ENCODE measurements around the gene GPR78. TPM values are rescaled to one million over a fixed set of nuclear protein-coding genes. Genes with fewer than 3 reads are reported as not detected.

The GPR78 gene
- total RNA-seq, 1 experiment from 2014 or later = 3.4 TPM

GRCh38 chr4:8613421-8614364 lies 33.5 kb downstream of the GPR78 start:
- Histone ChIP-seq H4K20me1 (ENCODE audit: control insufficient read depth, insufficient read depth, insufficient read length) (no peaks in the 10 kb centered on the region), H2AFZ (ENCODE audit: low read length) (no peak overlapping the region), H3K56ac (ENCODE audit: insufficient read length, low read depth, low read length) (no peak overlapping the region), H3K79me1 (ENCODE audit: insufficient read depth, low read depth, low read length, poor library complexity, severe bottlenecking) (no peaks in the 10 kb centered on the region), H3K4me1 (ENCODE audit: insufficient read depth, low read length) (no peaks in the 10 kb centered on the region), H2BK5ac (ENCODE audit: insufficient read length, low read length) (no peak overlapping the region), H2AK5ac (ENCODE audit: insufficient read length, low read length) (no peak overlapping the region), H3K27me3 (ENCODE audit: insufficient read depth, low read length) (no peaks in the 10 kb centered on the region), H3K23ac (ENCODE audit: insufficient read length, low read depth, low read length) (no peak overlapping the region), H3K9ac (ENCODE audit: extremely low read depth, insufficient read length, low read length) (no peak overlapping the region), H2BK20ac (ENCODE audit: low read depth, low read length, poor library complexity, severe bottlenecking) (no peak overlapping the region), H4K5ac (ENCODE audit: insufficient read length, low read depth, low read length) (no peak overlapping the region), H3K4me2 (ENCODE audit: insufficient read depth, insufficient read length, low read length) (no peak overlapping the region), H4K91ac (ENCODE audit: insufficient read length, low read depth, low read length) (no peak overlapping the region), H3K9me3 (ENCODE audit: control insufficient read depth, low read depth, low read length) (no peaks in the 10 kb centered on the region), H3K23me2 (ENCODE audit: insufficient read length, low read depth, low read length, poor library complexity, severe bottlenecking) (no peaks in the 10 kb centered on the region), H2BK12ac (ENCODE audit: insufficient read length, low read depth, low read length) (no peak overlapping the region), H3K14ac (ENCODE audit: insufficient read depth, low read length) (no peak overlapping the region), H3K4ac (ENCODE audit: low read depth, low read length) (no peak overlapping the region), H3K27ac (ENCODE audit: insufficient read length, low read depth, low read length) (no peak overlapping the region), H2BK15ac (ENCODE audit: low read depth, low read length) (no peak overlapping the region), H3K79me2 (ENCODE audit: insufficient read depth, low read length) (no peaks in the 10 kb centered on the region), H2BK120ac (ENCODE audit: low read depth, low read length, poor library complexity, severe bottlenecking) (no peak overlapping the region), H3K18ac (ENCODE audit: insufficient read length, low read depth, low read length) (no peak overlapping the region), H4K8ac (replicated peaks; ENCODE audit: insufficient read length, low read depth, low read length) (no peak overlapping the region), H3T11ph (ENCODE audit: low read length) (no peak overlapping the region)
- H3K4me1 Mint-ChIP-seq = no peaks in the 10 kb centered on the region; a peak in 1 of 4 replicates
- TF ChIP-seq CTCF (conservative IDR thresholded peaks at IDR 0.05) = no peak
- no peaks in the 10 kb centered on the region for H3K9me3 Mint-ChIP-seq
- no peak overlapping the region for H3K27ac Mint-ChIP-seq
- no CpG with 5 or more reads among the region's 35 CpGs for WGBS (ENCODE audit: extremely low coverage, insufficient read length, low lambda C conversion rate)
- no peak overlapping the region for H3K4me3 Mint-ChIP-seq
- peaks cover 4% of the 10 kb centered on the region; the same call in 1 of the 2 replicates for H3K27me3 Mint-ChIP-seq (ENCODE audit: low read depth)
- no peak for DNase-seq
- peaks cover 2 to 69% (median 67%) of the 10 kb centered on the region in 3 experiments; a peak in 5 of 7 replicates for H3K36me3 Mint-ChIP-seq (ENCODE audit: insufficient read depth in 1 of 3, low read depth in 3 of 3)
